Measurements from ENCODE around the gene KRTAP12-4.

DNA sequence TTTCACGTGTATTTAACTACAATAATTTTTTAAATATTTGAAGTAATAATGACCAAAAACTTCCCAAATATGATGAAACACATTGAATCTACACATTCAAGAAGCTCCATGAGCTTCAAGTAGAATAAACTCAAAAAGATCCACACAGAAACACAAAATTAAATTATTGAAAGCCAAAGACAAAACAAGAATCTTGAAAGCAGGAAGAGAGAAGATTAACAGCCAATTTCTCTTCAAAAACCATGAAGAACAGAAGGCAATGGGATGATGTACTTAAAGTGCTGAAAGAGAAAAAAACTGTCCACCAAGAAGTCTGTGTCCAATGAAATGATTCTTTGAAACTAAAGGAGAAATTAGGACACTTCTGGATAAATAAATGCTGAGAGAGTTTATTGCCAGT is 22.4 kb downstream of the KRTAP12-4 start:
- TF ChIP-seq, protein P1, sequence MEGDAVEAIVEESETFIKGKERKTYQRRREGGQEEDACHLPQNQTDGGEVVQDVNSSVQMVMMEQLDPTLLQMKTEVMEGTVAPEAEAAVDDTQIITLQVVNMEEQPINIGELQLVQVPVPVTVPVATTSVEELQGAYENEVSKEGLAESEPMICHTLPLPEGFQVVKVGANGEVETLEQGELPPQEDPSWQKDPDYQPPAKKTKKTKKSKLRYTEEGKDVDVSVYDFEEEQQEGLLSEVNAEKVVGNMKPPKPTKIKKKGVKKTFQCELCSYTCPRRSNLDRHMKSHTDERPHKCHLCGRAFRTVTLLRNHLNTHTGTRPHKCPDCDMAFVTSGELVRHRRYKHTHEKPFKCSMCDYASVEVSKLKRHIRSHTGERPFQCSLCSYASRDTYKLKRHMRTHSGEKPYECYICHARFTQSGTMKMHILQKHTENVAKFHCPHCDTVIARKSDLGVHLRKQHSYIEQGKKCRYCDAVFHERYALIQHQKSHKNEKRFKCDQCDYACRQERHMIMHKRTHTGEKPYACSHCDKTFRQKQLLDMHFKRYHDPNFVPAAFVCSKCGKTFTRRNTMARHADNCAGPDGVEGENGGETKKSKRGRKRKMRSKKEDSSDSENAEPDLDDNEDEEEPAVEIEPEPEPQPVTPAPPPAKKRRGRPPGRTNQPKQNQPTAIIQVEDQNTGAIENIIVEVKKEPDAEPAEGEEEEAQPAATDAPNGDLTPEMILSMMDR (IDR thresholded peaks at IDR 0.05): no peak
- TF ChIP-seq POLR2A (IDR thresholded peaks at IDR 0.05): no peak

All from uterus (tissue), 2 donors.